Gastrocnemius medialis (tissue), 4 donors: ENCODE measurements around the gene KIF3C. TPM values are rescaled to one million over a fixed set of nuclear protein-coding genes. Genes with fewer than 3 reads are reported as not detected.

ENCODE experiments used
- ATAC-seq, 2 donors: fragments of 150-250 bp; one replicate each; pipeline ENCODE4 v1.9.1; 2016
- DNase-seq, 2 donors: peaks; one replicate each; pipeline ENCODE4 v3.0.0-alpha.2; 2019
- H3K27ac ChIP-seq, 4 donors: fragments of 200-600 bp; sonication (generic); 1 replicate in 1 of 4; 2 replicates in 3 of 4; pipeline ENCODE4 v1.5.1; 2016 to 2018; ENCODE audit warnings: mild to moderate bottlenecking in 2 of 4, moderate library complexity in 1 of 4
- H3K27me3 ChIP-seq, 3 donors: fragments of 200-600 bp; sonication (generic) in 2 of 3; 1 replicate in 1 of 3; 2 replicates in 2 of 3; pipeline versions ENCODE4 v1.5.1 to v1.6.0; 2016 to 2019; ENCODE audit warnings: mild to moderate bottlenecking in 1 of 3, moderate library complexity in 1 of 3
- H3K36me3 ChIP-seq, 2 donors: fragments of 200-600 bp; sonication (generic) in 1 of 2; one replicate each; pipeline ENCODE4 v1.5.1; 2017 to 2018
- H3K4me1 ChIP-seq, 2 donors: fragments of 200-600 bp; sonication (generic) in 1 of 2; one replicate each; pipeline ENCODE4 v1.5.1; 2016 to 2017; ENCODE audit warnings: mild to moderate bottlenecking in 2 of 2
- H3K4me3 ChIP-seq, 4 donors: fragments of 200-600 bp; sonication (generic) in 3 of 4; 1 replicate in 1 of 4; 2 replicates in 3 of 4; pipeline ENCODE4 v1.5.1; 2016 to 2019; ENCODE audit warnings: mild to moderate bottlenecking in 2 of 4
- H3K9me3 ChIP-seq, 3 donors: fragments of 200-600 bp; sonication (generic) in 2 of 3; 1 replicate in 1 of 3; 2 replicates in 2 of 3; pipeline ENCODE4 v1.5.1; 2016 to 2019
- CTCF ChIP-seq, 5 experiments: fragments of 450-650 bp in 3 of 5; fragments of 200-600 bp in 2 of 5; sonication (generic) in 2 of 5; IDR thresholded peaks in 4 of 5; conservative IDR thresholded peaks in 1 of 5; 1 replicate in 4 of 5; 2 replicates in 1 of 5; pipeline ENCODE4 v1.5.1; 2016 to 2019; ENCODE audit warnings: antibody characterized with exemption in 5 of 5, mild to moderate bottlenecking in 3 of 5, moderate library complexity in 3 of 5
- POLR2A ChIP-seq, 2 donors: fragments of 450-650 bp; IDR thresholded peaks; one replicate each; pipeline ENCODE4 v1.6.1; 2017; ENCODE audit warnings: antibody characterized with exemption in 2 of 2, mild to moderate bottlenecking in 2 of 2, moderate library complexity in 2 of 2
- in situ Hi-C, 4 donors: fragments of 200-750 bp; cut with MboI; loops; one replicate each; pipeline versions ENCODE4 v1.15.0 to v1.8.0; 2017; ENCODE audit warnings: low sequenced_read_pairs in 4 of 4
- intact Hi-C: fragments of 100-400 bp; cut with DNase I; formaldehyde crosslinking; loops from one replicate; pipeline ENCODE4 v1.15.1; 2023; ENCODE audit warnings: low total_unique reads
- total RNA-seq, 4 donors: library from RNA; depleted of rRNA; stranded (reverse); fragments of >200 nt; gene quantifications; one replicate each; pipeline versions ENCODE4 v1.1.0 to v1.2.3, GENCODE V29; 2016

KIF3C gene
- total RNA-seq, 4 donors from 2014 or later, result 1.1 to 4.4 (median 2.1) TPM

- no peaks in the 10 kb centered on the region for H3K9me3 ChIP-seq
- peak overlapping the region in 1 of 4 donors; percentile 8 for H3K27ac ChIP-seq
- no peaks in the 10 kb centered on the region for H3K36me3 ChIP-seq
- intact Hi-C loops (loop anchor here (5.0 kb wide), 2 partner anchors 42 to 248 kb away; partner anchors contain the start of genes HADHA and HADHB), in situ Hi-C loops (loop anchor here (5.0 to 25.0 kb wide), 3 partner anchors 90 to 343 kb away; partner anchors contain the start of genes ADGRF3 (in 1 of the 4) and SELENOI (in 1 of the 4))
- ATAC-seq (no peak), DNase-seq (no peak)
- peaks cover 0 to 14% of the 10 kb centered on the region in 2 donors for H3K4me1 ChIP-seq
- no peak overlapping the region for H3K4me3 ChIP-seq
- no peaks in the 10 kb centered on the region for H3K27me3 ChIP-seq
- TF ChIP-seq POLR2A (IDR thresholded peaks at IDR 0.05) (no peak), CTCF (IDR thresholded peaks at IDR 0.05 in 4 of 5, conservative IDR thresholded peaks at IDR 0.05 in 1 of 5) (no peak)
Observed at GRCh38 chr2:25994509-25994908, 12.2 kb upstream of the KIF3C start.

GRCh38 chr2:25993049-25993448 lies 10.8 kb upstream of the KIF3C start:
- Histone ChIP-seq H3K4me3 (no peak overlapping the region), H3K9me3 (no peaks in the 10 kb centered on the region), H3K27me3 (no peaks in the 10 kb centered on the region), H3K36me3 (no peaks in the 10 kb centered on the region), H3K27ac (peak overlapping the region in 1 of 4 donors; percentile 45), H3K4me1 (peaks cover 0 to 12% of the 10 kb centered on the region in 2 donors)
- DNase-seq, result no peak
- ATAC-seq, result no peak
- intact Hi-C loops, result loop anchor here (5.0 kb wide), 2 partner anchors 41 to 249 kb away; partner anchors contain the start of genes HADHA and HADHB
- TF ChIP-seq CTCF (IDR thresholded peaks at IDR 0.05 in 4 of 5, conservative IDR thresholded peaks at IDR 0.05 in 1 of 5) (no peak), POLR2A (IDR thresholded peaks at IDR 0.05) (no peak)
- in situ Hi-C loops, result loop anchor here (5.0 to 25.0 kb wide), 3 partner anchors 92 to 344 kb away; partner anchors contain the start of genes ADGRF3 (in 1 of the 4) and SELENOI (in 1 of the 4)

GRCh38 chr2:25992556-25992955 lies 10.3 kb upstream of the KIF3C start:
- H3K36me3 ChIP-seq, result no peaks in the 10 kb centered on the region
- no peak for DNase-seq
- in situ Hi-C loops, result loop anchor here (5.0 to 25.0 kb wide), 3 partner anchors 92 to 345 kb away; partner anchors contain the start of genes ADGRF3 (in 1 of the 4) and SELENOI (in 1 of the 4)
- intact Hi-C loops, result loop anchor here (5.0 kb wide), 2 partner anchors 40 to 250 kb away; partner anchors contain the start of genes HADHA and HADHB
- H3K4me3 ChIP-seq, result no peak overlapping the region
- H3K27ac ChIP-seq, result no peak overlapping the region
- H3K4me1 ChIP-seq, result peaks cover 0 to 10% of the 10 kb centered on the region in 2 donors
- no peak for ATAC-seq
- TF ChIP-seq POLR2A (IDR thresholded peaks at IDR 0.05) (no peak), CTCF (IDR thresholded peaks at IDR 0.05 in 4 of 5, conservative IDR thresholded peaks at IDR 0.05 in 1 of 5) (no peak)
- no peaks in the 10 kb centered on the region for H3K27me3 ChIP-seq
- H3K9me3 ChIP-seq, result no peaks in the 10 kb centered on the region

- DNase-seq (no peak), ATAC-seq (peak; percentile 38 to 40)
- Histone ChIP-seq H3K36me3 (no peaks in the 10 kb centered on the region), H3K27ac (peak overlapping the region in 2 of 4 donors; percentile 6 to 22), H3K4me3 (no peak overlapping the region), H3K4me1 (peaks cover 0 to 10% of the 10 kb centered on the region in 2 donors), H3K27me3 (no peaks in the 10 kb centered on the region), H3K9me3 (no peaks in the 10 kb centered on the region)
- intact Hi-C loops (loop anchor here (1.0 to 5.0 kb wide), 4 partner anchors 40 to 250 kb away; partner anchors contain the start of genes HADHA and HADHB), in situ Hi-C loops (loop anchor here (5.0 to 25.0 kb wide), 3 partner anchors 93 to 345 kb away; partner anchors contain the start of genes ADGRF3 (in 1 of the 4) and SELENOI (in 1 of the 4))
- TF ChIP-seq CTCF (IDR thresholded peaks at IDR 0.05 in 4 of 5, conservative IDR thresholded peaks at IDR 0.05 in 1 of 5) (no peak), POLR2A (IDR thresholded peaks at IDR 0.05) (no peak)
Observed at GRCh38 chr2:25991965-25992364, 9.7 kb upstream of the KIF3C start.
